Measurements from ENCODE around the gene PRKCSH.

DNA sequence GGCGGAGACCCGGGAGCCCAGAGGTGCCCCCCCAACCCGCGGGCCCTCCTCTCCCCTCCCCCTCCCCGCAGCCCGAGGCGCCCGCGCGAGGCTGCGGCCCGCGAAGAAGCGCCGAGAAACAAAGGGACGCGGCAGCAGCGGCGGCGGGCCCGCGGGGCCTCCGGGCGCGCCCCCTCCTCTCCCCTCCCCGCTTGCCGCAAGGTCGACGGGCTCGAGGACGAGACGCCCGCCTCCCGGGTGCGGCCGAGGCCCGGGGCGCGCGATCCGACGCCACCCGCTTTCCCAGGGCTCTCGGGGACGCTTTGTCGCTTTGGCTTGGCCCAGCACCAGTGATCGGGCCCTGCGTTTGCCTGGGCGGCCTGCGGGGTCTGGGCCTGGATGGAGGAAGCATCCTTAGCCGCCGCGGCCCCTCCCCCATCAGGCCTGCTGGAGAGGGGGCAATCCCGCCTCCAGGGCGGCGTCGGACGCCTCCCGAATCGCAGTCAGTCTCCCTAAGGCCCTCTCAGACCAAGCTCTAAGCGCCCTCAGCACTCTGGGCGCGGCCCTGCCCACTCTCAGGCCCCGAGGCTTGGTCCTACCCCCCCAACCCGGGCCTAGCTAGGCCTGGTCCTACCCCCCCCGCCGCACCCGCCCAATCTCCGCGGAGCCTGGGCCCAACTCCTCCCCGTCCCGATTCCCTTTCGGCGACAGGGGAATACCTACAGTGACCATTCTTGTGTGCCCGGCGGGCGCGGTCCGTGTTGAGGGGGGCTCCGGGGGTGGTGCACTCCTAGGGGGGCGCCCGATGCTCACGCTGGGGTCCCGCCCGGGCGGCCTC, 44.7 kb downstream of the PRKCSH start:
- TF ChIP-seq, protein P1, sequence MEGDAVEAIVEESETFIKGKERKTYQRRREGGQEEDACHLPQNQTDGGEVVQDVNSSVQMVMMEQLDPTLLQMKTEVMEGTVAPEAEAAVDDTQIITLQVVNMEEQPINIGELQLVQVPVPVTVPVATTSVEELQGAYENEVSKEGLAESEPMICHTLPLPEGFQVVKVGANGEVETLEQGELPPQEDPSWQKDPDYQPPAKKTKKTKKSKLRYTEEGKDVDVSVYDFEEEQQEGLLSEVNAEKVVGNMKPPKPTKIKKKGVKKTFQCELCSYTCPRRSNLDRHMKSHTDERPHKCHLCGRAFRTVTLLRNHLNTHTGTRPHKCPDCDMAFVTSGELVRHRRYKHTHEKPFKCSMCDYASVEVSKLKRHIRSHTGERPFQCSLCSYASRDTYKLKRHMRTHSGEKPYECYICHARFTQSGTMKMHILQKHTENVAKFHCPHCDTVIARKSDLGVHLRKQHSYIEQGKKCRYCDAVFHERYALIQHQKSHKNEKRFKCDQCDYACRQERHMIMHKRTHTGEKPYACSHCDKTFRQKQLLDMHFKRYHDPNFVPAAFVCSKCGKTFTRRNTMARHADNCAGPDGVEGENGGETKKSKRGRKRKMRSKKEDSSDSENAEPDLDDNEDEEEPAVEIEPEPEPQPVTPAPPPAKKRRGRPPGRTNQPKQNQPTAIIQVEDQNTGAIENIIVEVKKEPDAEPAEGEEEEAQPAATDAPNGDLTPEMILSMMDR (IDR thresholded peaks at IDR 0.05): no peak
- TF ChIP-seq POLR2A (IDR thresholded peaks at IDR 0.05): no peak

Measured in esophagus squamous epithelium (tissue), 4 donors.